Stimulated activated naive CD8-positive, alpha-beta T cell treated with anti-CD3 and anti-CD28 coated beads, Interleukin-15, amount 100 ng/mL, for 72 hours (primary cell): ENCODE measurements around the gene TPP2.

ENCODE experiments used
- ATAC-seq: fragments of 150-1000 bp; cut with Tn5 transposase; 2 replicates; pipeline ENCODE4 v1.10.0; 2021; ENCODE audit warnings: mild to moderate bottlenecking, moderate library complexity
- DNase-seq, 2 donors: peaks; one replicate each; pipeline ENCODE4 v3.0.0; 2021 to 2022
- H3K27ac Mint-ChIP-seq, 2 donors: one replicate each; pipeline ENCODE4 v1.8.0; 2022; ENCODE audit warnings: mild to moderate bottlenecking in 2 of 2, mixed read lengths in 2 of 2, moderate library complexity in 2 of 2
- H3K27me3 Mint-ChIP-seq: one replicate; pipeline ENCODE4 v1.8.0; 2022; ENCODE audit warnings: mixed read lengths
- H3K4me1 Mint-ChIP-seq: one replicate; pipeline ENCODE4 v1.8.0; 2022; ENCODE audit warnings: mild to moderate bottlenecking, mixed read lengths
- H3K4me3 Mint-ChIP-seq, 2 donors: one replicate each; pipeline ENCODE4 v1.8.0; 2022; ENCODE audit warnings: mild to moderate bottlenecking in 2 of 2, mixed read lengths in 2 of 2, moderate library complexity in 1 of 2
- H3K9me3 Mint-ChIP-seq, 2 donors: one replicate each; pipeline ENCODE4 v1.8.0; 2022; ENCODE audit warnings: mixed read lengths in 2 of 2

TPP2 gene

DNA sequence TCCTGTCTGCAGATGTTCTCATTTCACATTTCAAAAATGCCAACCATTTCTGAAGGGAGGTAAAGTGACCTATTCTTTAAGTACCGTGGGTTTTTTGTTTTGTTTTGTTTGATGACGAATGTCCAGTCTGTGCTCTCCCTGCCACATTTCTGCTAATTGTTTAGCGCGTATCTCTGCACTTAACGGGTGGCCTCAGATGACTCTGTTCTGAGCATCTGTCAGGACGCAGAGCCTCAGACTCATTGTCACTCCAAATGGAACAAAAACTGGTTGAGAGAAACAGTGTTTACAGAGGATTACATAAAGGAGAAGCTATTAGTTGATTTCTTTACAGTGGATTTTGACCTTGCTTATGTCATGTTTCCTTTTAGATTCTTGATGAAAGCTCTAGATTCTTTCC, 23.7 kb downstream of the TPP2 start:
- H3K27ac Mint-ChIP-seq, result no peak overlapping the region
- no peak for ATAC-seq
- H3K4me1 Mint-ChIP-seq, result no peaks in the 10 kb centered on the region
- no peak for DNase-seq
- H3K4me3 Mint-ChIP-seq, result no peak overlapping the region
- H3K9me3 Mint-ChIP-seq, result no peaks in the 10 kb centered on the region
- H3K27me3 Mint-ChIP-seq, result no peaks in the 10 kb centered on the region

DNA sequence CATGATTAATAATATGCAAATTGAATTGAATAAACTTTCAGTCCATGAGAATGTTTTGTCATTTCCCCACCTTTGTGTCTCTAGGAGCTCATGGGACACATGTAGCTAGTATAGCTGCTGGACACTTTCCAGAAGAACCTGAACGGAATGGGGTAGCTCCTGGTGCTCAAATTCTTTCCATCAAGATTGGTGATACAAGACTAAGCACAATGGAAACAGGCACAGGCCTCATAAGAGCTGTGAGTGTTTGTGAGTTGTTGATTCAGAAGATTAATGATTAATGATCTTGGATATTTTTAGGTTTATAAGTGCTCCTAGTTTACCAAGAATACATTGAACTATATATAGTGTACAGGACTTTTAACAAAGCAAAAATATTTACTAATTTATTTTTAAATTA, 30.1 kb downstream of the TPP2 start:
- Mint-ChIP-seq H3K27ac (no peak overlapping the region), H3K4me1 (no peaks in the 10 kb centered on the region), H3K4me3 (no peak overlapping the region), H3K27me3 (no peaks in the 10 kb centered on the region), H3K9me3 (no peaks in the 10 kb centered on the region)
- ATAC-seq (no peak), DNase-seq (no peak)

DNA sequence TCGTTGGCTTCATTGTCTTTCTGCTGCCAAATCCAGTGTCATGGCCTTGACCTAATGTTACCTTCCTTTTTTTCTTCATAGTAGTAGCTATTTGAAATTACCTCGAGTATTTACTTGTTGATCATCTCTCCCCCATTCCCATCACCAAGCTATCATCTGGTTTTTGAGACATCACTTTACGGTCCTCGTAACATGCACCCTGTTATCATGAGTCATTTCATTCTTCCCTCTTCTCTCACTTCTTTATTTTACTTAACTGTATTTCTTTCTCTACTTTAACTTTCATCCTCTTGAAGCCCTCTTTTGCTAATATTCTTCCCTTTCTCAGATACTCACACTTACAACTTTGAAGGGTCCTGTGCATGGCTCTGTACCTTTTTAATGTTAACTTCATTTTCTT, 31.8 kb downstream of the TPP2 start:
- Mint-ChIP-seq H3K27ac (no peak overlapping the region), H3K4me3 (no peak overlapping the region), H3K9me3 (no peaks in the 10 kb centered on the region), H3K4me1 (no peaks in the 10 kb centered on the region), H3K27me3 (no peaks in the 10 kb centered on the region)
- ATAC-seq, result no peak
- DNase-seq, result no peak

DNA sequence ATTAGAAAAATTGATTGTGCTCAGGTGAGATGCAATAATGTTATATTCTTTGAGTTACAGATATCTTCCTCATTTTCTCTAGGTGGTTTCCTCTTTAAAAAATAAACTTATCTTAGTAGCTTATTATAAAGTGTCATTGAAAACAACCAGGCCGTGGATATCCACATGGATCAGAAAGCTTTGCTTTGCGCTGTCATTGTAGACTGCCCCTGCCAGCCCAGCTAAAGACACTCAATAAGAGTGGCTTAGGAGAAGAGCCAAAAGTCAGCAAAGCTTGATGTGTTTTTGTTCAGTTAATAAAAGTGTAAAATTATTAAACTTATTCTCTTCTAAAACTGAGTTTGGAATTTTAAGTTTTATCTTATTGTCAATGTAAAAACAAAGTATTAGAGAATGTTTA, 34.4 kb downstream of the TPP2 start:
- Mint-ChIP-seq H3K9me3 (no peaks in the 10 kb centered on the region), H3K4me3 (no peak overlapping the region), H3K27ac (no peak overlapping the region), H3K4me1 (no peaks in the 10 kb centered on the region), H3K27me3 (no peaks in the 10 kb centered on the region)
- DNase-seq (no peak), ATAC-seq (no peak)

DNA sequence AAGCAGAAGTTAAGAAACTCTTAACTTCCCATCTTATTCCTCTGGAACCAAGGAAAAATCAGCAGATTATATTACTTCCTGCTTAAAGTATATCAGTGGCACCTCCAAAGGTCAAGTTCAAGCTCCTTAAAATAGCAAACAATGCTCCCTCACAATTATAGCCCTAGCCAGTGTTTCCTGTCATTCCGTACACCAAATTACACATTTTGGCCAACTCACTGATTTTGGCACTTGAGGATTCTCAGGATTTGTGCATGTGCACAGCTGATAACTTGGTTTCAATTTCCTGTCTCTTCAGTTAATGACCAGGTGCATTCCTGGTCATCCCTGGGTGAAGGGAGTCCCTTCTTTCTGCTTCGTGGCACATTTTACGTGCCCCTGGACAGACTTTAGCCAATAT, 42.0 kb downstream of the TPP2 start:
- ATAC-seq, result no peak
- Mint-ChIP-seq H3K4me1 (peaks cover 9% of the 10 kb centered on the region), H3K9me3 (no peaks in the 10 kb centered on the region), H3K27me3 (no peaks in the 10 kb centered on the region), H3K4me3 (no peak overlapping the region), H3K27ac (no peak overlapping the region)
- no peak for DNase-seq

DNA sequence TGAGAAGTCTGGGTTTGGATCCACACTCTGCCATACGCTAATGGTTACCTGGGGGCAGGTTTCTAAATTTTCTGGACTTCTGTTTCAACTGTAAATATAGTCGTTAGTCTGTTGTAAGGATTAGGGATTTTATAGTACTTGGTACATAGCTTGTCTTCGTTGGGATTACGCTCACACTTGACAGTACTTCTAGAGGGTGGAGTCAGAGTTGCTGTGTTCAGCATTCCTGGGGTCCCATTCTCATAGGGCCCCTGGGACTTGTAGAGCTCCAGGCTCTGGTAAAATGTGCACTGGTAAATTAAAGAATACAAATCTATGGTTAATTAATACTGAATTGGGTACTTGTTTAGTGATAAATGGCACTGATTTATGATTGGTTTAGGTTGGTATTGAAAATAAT, 45.2 kb downstream of the TPP2 start:
- ATAC-seq (no peak), DNase-seq (no peak)
- Mint-ChIP-seq H3K27me3 (no peaks in the 10 kb centered on the region), H3K4me3 (no peak overlapping the region), H3K9me3 (no peaks in the 10 kb centered on the region), H3K4me1 (peaks cover 9% of the 10 kb centered on the region), H3K27ac (no peak overlapping the region)

DNA sequence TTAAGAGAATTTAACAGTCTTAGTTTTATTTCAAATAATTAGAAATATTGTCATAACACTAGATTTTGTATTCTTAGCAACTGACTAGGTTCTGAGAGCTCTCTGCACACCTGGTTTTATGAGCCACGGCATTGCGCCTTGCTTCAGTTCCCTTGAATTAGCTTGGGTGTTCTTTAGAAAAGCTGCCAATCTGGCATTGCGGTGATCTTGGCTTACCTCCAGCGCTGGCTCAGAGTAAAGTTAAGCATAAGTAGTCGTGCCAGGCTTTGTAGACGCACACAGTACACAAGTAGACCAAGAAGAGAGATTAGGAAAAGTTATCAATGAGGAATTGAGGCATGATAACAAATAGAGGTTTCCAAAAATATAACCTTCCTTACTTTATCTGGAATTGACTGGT, 45.7 kb downstream of the TPP2 start:
- Mint-ChIP-seq H3K27ac (no peak overlapping the region), H3K9me3 (no peaks in the 10 kb centered on the region), H3K4me3 (no peak overlapping the region), H3K27me3 (no peaks in the 10 kb centered on the region), H3K4me1 (peaks cover 9% of the 10 kb centered on the region)
- DNase-seq, result no peak
- ATAC-seq, result no peak

DNA sequence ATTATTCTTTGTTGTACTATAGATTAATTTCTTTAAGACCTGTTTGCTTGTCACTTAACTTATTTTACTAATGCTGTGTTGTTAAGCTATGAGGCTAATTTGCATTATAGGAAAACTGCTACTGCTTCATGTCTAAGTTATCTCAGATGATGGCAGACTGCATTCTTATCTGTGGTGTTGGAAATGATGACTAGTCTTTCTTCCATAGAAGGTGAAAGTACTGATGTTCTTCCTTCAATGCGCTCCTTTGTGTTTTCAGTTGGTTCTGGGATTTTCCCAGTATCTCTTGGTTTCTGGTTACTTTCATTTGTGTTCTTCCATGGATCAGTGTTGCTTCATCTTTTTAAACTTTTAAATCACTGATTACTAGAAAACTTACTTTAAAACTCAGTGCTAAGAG, 46.9 kb downstream of the TPP2 start:
- Mint-ChIP-seq H3K27me3 (no peaks in the 10 kb centered on the region), H3K4me3 (no peak overlapping the region), H3K4me1 (peaks cover 16% of the 10 kb centered on the region), H3K27ac (peak overlapping the region in 1 of 2 donors; percentile 91), H3K9me3 (no peaks in the 10 kb centered on the region)
- ATAC-seq (no peak), DNase-seq (no peak)

DNA sequence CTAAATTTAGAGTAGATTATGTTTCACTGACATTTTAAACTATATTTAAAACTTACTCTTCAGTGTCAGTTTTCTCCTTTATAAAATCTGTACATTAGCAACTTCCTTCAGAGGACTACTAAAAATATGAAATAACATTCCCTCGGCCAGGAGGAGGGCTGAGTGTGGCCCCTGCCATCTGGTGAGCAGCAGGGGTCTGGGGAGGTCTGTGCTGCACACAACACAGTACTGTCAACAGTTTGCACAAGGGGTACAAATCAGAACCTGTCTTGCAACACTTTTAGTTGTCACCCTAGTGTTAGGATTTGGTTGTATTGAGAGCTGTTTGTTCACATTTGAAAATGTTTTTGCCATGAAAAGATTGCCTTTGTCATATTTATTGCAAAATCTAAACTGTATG, 48.9 kb downstream of the TPP2 start:
- peaks cover 16% of the 10 kb centered on the region for H3K4me1 Mint-ChIP-seq
- ATAC-seq (no peak), DNase-seq (no peak)
- peak overlapping the region in 1 of 2 donors; percentile 42 for H3K27ac Mint-ChIP-seq
- no peak overlapping the region for H3K4me3 Mint-ChIP-seq
- H3K27me3 Mint-ChIP-seq, result no peaks in the 10 kb centered on the region
- H3K9me3 Mint-ChIP-seq, result no peaks in the 10 kb centered on the region

DNA sequence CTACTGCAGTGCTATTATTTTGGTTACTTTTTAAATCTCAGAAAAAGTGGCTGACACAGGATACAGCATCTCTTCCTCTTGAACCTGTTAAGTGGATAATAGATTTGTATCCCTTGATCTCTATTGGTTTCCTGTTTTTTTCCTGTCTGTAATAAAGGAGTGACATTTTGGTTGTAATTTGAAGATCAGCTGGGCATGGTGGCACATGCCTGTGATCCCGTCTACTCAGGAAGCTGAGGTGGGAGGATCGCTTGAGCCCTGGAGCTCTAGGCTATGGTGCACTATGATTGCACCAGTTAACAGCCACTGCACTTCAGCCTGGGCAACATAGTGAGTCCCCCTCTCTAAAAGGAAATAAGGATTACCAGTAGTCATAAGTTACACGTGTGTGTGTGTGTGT, 51.3 kb downstream of the TPP2 start:
- no peak overlapping the region for H3K4me3 Mint-ChIP-seq
- H3K4me1 Mint-ChIP-seq, result peaks cover 8% of the 10 kb centered on the region
- peak overlapping the region; percentile 1 to 58 for H3K27ac Mint-ChIP-seq
- no peaks in the 10 kb centered on the region for H3K27me3 Mint-ChIP-seq
- ATAC-seq (no peak), DNase-seq (no peak)
- H3K9me3 Mint-ChIP-seq, result no peaks in the 10 kb centered on the region

DNA sequence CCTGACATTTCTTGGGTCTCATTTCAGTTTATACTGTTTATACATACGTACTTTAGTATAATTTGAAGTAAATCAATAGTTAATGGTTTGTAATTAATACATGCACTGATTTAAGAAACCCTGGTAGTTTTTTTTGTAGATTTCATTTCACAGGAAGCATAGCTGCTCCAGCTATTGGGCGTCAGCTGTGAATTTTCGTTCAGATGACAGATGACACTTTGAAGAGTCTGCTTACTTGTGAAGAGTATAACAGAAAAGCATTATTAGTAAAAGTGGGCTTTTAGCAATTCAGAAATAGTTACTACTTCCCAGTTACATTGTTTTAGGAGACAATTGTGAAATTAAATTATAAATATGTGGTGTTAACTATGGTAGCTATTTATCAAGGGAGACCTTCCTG, 53.7 kb downstream of the TPP2 start:
- DNase-seq (no peak), ATAC-seq (no peak)
- H3K27ac Mint-ChIP-seq, result no peak overlapping the region
- peaks cover 6% of the 10 kb centered on the region for H3K4me1 Mint-ChIP-seq
- H3K27me3 Mint-ChIP-seq, result no peaks in the 10 kb centered on the region
- H3K9me3 Mint-ChIP-seq, result no peaks in the 10 kb centered on the region
- no peak overlapping the region for H3K4me3 Mint-ChIP-seq

DNA sequence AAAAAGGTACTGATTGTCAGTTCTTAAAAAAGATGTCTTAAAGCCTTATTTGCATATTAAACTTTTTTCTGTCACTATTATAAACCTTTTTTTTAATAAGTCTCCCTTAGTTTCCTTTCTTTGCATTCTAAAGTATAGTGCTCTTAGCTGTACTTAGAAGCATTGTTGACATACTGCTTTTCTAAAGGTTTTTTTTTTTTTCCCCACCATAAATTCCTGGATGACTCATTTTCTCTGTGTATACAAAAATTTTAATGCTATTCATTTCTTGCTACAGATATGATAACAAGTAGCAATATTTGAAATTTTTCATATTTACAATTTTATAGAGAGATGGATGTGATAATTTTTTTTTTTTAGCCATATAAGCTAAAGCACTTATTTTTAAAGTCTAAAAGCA, 54.6 kb downstream of the TPP2 start:
- H3K27ac Mint-ChIP-seq, result no peak overlapping the region
- H3K4me3 Mint-ChIP-seq, result no peak overlapping the region
- no peaks in the 10 kb centered on the region for H3K27me3 Mint-ChIP-seq
- no peak for ATAC-seq
- no peak for DNase-seq
- H3K4me1 Mint-ChIP-seq, result peaks cover 6% of the 10 kb centered on the region
- no peaks in the 10 kb centered on the region for H3K9me3 Mint-ChIP-seq

DNA sequence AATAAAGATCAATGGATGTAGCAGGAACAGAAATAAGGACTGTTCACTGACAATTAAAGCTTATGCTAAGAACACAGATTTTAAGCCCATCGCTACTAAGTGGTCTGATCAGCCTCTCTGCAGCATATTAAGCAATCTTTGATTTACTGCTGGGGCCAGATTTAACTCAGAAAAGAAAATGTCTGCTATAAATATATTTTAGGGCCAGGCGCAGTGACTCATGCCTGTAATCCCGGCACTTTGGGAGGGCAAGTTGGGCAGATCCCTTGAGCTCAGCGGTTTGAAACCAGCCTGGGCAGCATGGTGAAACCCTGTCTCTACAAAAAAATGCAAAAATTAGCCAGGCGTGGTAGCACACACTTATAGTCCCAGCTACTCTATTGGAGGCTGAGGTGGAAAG, 55.1 kb downstream of the TPP2 start:
- H3K9me3 Mint-ChIP-seq, result no peaks in the 10 kb centered on the region
- no peak overlapping the region for H3K27ac Mint-ChIP-seq
- no peak for DNase-seq
- ATAC-seq, result no peak
- H3K4me1 Mint-ChIP-seq, result peaks cover 6% of the 10 kb centered on the region
- H3K4me3 Mint-ChIP-seq, result no peak overlapping the region
- no peaks in the 10 kb centered on the region for H3K27me3 Mint-ChIP-seq

DNA sequence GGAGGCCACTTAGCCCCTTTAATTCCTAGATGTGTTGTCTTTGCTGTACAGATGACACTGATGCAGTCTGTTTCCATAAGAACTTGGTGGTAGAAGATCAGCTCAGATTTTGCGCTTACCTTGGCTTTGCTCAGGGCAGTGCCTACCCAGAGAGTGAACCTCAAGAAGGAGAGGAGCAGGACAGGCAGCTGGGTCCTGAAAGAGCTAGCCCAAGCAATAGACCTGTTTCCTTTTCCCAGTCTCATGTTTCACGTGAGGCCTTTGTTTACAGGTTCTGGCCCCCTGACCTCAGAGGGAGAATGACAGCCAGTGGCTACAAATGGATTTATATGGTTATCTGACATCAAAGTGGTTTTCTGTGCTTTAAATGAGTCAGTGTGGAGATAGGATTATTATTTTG, 58.0 kb downstream of the TPP2 start:
- ATAC-seq (no peak), DNase-seq (no peak)
- Mint-ChIP-seq H3K4me3 (no peak overlapping the region), H3K4me1 (no peaks in the 10 kb centered on the region), H3K27ac (no peak overlapping the region), H3K9me3 (no peaks in the 10 kb centered on the region), H3K27me3 (no peaks in the 10 kb centered on the region)

DNA sequence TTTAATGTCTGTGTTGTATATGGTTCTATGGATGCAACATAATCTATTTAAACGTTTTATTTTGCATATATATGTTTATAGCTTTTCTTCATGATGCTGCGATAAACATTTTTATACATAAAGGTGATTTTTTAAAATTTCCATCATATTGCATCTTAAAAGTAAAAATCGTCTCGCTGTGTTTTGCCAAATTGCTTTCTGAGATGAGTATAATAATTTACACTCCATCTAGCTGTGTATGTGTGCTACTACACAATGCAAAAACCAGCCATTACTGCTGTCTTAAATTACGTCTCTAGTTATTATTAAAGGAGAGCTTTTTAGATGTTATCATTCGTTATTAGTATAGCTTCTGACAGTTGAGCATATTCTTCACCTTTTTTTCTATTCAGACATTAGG, 60.8 kb downstream of the TPP2 start:
- H3K4me1 Mint-ChIP-seq, result no peaks in the 10 kb centered on the region
- no peak overlapping the region for H3K27ac Mint-ChIP-seq
- DNase-seq, result no peak
- H3K9me3 Mint-ChIP-seq, result no peaks in the 10 kb centered on the region
- no peak for ATAC-seq
- H3K4me3 Mint-ChIP-seq, result no peak overlapping the region
- H3K27me3 Mint-ChIP-seq, result no peaks in the 10 kb centered on the region

DNA sequence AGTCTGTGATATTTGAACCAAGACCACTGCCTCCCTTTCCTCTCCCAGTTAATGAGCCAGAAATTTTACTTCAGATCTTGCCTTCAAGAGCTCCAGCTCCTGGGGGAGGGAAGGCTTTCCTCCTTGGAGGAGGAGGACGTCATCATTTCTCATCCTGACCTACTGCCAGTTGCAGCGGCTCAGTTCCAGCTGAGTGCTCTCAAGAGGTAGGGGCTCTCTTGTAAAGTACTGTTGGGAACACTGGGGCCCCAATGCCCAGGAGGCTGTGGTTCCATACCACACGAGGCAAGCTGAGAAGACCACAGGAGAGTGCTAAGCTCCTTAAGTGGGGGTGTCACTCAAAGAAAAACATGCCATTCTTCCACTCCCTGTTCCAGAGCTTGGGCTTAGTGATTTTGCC, 61.9 kb downstream of the TPP2 start:
- no peaks in the 10 kb centered on the region for H3K4me1 Mint-ChIP-seq
- DNase-seq (no peak), ATAC-seq (no peak)
- no peak overlapping the region for H3K27ac Mint-ChIP-seq
- no peak overlapping the region for H3K4me3 Mint-ChIP-seq
- no peaks in the 10 kb centered on the region for H3K27me3 Mint-ChIP-seq
- H3K9me3 Mint-ChIP-seq, result no peaks in the 10 kb centered on the region

DNA sequence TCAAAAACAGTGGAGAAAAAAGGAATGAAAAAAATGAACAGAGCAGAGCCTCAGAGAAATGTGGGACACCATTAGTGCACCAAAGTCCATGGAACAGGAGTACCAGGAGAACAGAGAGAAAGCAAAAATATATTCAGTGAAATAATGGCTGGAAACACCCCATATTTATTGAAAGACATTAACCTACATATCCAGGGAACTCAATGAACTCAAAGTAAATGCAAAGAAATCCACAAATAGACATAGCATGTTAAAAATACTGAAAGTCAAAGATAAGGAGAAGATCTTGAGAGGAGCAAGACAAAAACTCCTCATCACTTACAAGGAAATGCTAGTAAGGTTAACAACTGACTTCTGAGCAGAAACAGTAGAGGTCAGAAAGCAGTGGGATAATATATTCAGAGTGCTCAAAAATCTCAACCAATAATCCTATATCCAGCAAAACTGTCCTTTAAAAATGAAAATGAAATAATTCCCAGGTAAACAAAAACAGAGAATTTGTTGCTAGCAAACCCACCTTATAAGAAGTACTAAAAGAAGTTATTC, 62.5 kb downstream of the TPP2 start:
- Mint-ChIP-seq H3K27ac (no peak overlapping the region), H3K4me3 (no peak overlapping the region), H3K27me3 (no peaks in the 10 kb centered on the region), H3K4me1 (no peaks in the 10 kb centered on the region), H3K9me3 (no peaks in the 10 kb centered on the region)
- ATAC-seq, result no peak
- no peak for DNase-seq

DNA sequence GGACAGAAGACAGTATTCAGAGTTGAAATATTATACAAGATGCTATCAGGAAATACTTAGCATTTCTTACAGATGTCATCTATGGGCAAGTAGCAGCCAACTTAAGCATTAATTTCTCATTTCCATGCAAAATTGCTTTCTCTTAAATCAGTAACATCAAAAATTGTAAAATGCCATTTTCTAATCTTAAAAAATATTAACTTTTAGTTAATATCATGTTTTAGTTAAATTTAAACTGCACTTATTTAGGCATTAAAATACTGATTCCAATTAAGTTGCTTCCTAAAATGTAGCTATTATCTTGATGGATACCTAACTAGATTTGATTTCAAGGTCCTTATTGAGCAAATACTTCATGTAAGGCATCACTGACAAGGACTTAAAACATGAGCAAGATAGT, 70.2 kb downstream of the TPP2 start:
- ATAC-seq (no peak), DNase-seq (no peak)
- Mint-ChIP-seq H3K27me3 (no peaks in the 10 kb centered on the region), H3K4me1 (no peaks in the 10 kb centered on the region), H3K4me3 (no peak overlapping the region), H3K27ac (no peak overlapping the region), H3K9me3 (peaks cover 5 to 20% of the 10 kb centered on the region in 2 donors)
